Nephron (organoid): Measurements from ENCODE around the gene STUM.
A peak's percentile ranks its signal among the peaks of the same experiment; 100 is the strongest.

Experiments used
- H3K27ac Mint-ChIP-seq, 3 experiments: 2 replicates each; pipeline ENCODE4 v1.8.0; 2020; ENCODE audit warnings: mixed read lengths in 3 of 3, mild to moderate bottlenecking in 2 of 3, moderate library complexity in 1 of 3
- H3K27me3 Mint-ChIP-seq: 2 replicates; pipeline ENCODE4 v1.8.0; 2021; ENCODE audit warnings: low read depth, mild to moderate bottlenecking, moderate library complexity, mixed read lengths
- H3K36me3 Mint-ChIP-seq: 2 replicates; pipeline ENCODE4 v1.8.0; 2020; ENCODE audit warnings: low read depth, mixed read lengths
- H3K4me1 Mint-ChIP-seq: 2 replicates; pipeline ENCODE4 v1.8.0; 2020; ENCODE audit warnings: mixed read lengths
- H3K4me3 Mint-ChIP-seq, 3 experiments: 2 replicates each; pipeline ENCODE4 v1.8.0; 2020; ENCODE audit warnings: mild to moderate bottlenecking in 3 of 3, mixed read lengths in 3 of 3, moderate library complexity in 2 of 3
- H3K9me3 Mint-ChIP-seq: 2 replicates; pipeline ENCODE4 v1.8.0; 2020; ENCODE audit warnings: mixed read lengths
- TF ChIP-seq, protein P1 (sequence below), 3 experiments: fragments of 200-600 bp; sonication (generic); IDR thresholded peaks; one replicate each; pipeline ENCODE4 v1.5.0; 2021; ENCODE audit warnings: antibody characterized with exemption in 3 of 3; ENCODE audit not compliant: unreplicated experiment in 3 of 3

STUM gene

DNA sequence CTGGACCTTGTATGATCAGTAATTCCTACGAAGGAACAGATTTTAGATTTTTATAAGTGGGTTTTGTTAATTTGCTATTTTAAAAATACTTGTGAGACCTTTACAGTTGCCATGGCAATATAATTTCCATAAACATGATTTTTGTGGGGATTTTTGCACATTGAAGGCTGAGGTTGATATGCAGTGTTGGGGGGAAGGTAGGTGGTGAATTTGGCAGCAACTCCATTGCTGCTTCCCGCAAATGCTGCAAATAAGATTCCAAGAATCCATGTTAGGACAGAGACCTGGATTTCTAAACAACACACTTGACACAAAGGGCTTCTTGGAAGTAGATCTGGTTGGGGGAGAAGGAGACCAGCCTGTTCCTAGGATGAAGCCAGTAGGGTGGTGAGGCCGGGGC, 18.2 kb downstream of the STUM start:
- H3K27ac Mint-ChIP-seq: no peak overlapping the region
- no peaks in the 10 kb centered on the region for H3K9me3 Mint-ChIP-seq
- H3K27me3 Mint-ChIP-seq: peaks cover 17% of the 10 kb centered on the region
- H3K4me3 Mint-ChIP-seq: no peak overlapping the region
- H3K4me1 Mint-ChIP-seq: peaks cover 29% of the 10 kb centered on the region
- TF ChIP-seq, protein P1, sequence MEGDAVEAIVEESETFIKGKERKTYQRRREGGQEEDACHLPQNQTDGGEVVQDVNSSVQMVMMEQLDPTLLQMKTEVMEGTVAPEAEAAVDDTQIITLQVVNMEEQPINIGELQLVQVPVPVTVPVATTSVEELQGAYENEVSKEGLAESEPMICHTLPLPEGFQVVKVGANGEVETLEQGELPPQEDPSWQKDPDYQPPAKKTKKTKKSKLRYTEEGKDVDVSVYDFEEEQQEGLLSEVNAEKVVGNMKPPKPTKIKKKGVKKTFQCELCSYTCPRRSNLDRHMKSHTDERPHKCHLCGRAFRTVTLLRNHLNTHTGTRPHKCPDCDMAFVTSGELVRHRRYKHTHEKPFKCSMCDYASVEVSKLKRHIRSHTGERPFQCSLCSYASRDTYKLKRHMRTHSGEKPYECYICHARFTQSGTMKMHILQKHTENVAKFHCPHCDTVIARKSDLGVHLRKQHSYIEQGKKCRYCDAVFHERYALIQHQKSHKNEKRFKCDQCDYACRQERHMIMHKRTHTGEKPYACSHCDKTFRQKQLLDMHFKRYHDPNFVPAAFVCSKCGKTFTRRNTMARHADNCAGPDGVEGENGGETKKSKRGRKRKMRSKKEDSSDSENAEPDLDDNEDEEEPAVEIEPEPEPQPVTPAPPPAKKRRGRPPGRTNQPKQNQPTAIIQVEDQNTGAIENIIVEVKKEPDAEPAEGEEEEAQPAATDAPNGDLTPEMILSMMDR (IDR thresholded peaks at IDR 0.05; ENCODE audit: unreplicated experiment in 3 of 3): no peak
- H3K36me3 Mint-ChIP-seq: no peaks in the 10 kb centered on the region

DNA sequence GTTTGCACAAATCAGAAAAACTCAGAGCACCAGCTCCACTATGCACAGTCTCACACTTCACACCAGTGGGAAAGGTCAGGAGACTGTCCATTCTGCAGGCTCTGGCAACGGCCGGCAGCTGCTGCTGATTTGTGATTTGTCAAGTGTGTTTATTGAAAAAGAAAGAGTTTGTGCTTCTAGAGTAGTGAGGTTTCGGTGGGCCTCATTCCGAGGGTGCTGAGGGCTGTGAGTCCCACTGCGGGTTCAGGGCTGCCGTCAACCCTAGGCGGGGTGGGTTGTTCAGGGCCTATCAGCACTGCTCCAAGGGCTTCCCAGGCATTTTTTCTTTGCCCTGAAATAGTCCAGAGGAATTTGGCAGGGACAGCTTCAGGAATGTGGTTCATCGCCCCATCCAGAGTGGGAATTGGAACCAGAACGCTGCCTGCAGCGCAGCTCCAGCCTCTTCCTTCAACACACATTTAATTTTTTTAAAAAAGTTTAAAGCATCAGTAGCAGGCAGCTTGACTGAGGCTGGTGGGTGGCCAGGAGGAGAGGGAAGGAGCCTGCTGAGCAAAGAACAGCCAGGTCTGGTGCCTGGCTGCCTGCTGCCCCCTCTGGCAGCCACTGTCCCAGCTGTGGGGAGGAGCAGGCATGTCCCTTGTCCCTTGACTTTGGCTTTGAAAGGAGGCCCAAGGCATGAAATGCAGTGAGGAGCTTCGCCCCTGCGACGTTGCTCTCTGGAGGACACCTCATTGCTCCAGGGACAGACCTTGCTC, 19.7 kb downstream of the STUM start:
- no peak overlapping the region for H3K27ac Mint-ChIP-seq

DNA sequence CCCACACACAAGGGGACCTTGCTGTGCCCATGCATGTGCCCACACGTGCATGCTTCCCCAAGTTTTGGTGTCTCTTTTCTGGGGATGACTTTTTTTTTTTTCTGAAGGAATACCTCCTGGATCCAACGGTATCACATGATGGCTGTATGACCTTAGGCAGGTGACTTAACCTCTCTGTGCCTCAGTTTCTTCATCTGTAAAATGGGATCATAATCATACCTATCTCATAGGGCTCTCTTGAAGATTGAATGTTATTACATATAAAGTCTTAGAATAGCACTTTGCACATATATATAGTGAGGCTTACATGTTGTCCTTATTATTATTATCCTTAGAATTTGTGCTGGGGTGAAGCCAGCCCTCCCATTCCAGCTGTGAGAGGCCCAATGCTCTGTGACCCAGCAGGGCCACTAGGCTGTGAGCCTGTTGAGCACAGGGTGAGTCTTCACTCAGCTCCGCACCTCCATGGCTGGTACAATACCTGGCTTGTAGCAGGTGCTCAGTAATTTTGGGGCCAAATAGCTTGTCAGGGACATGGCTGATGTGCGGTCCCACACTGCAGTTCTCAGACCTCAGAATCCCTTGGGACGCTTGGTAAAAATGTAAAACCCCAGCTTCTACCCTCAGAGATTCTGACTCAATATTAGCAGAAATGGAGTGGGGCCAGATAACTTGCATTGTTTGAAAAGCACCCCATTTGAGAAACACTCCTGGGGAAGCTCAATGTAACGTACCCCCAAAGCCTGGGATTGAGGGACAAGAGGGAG, 20.6 kb downstream of the STUM start:
- Mint-ChIP-seq H3K27me3 (peaks cover 16% of the 10 kb centered on the region), H3K27ac (no peak overlapping the region), H3K9me3 (no peaks in the 10 kb centered on the region), H3K36me3 (no peaks in the 10 kb centered on the region), H3K4me3 (no peak overlapping the region), H3K4me1 (peaks cover 35% of the 10 kb centered on the region)
- TF ChIP-seq, protein P1 (IDR thresholded peaks at IDR 0.05; ENCODE audit: unreplicated experiment in 3 of 3): no peak

More for the DNA sequence above, 19.7 kb downstream of the STUM start:
- TF ChIP-seq, protein P1 (IDR thresholded peaks at IDR 0.05; ENCODE audit: unreplicated experiment in 3 of 3): peak in 1 of 3 experiments; percentile 9
- Mint-ChIP-seq H3K4me1 (peaks cover 35% of the 10 kb centered on the region), H3K9me3 (no peaks in the 10 kb centered on the region), H3K36me3 (no peaks in the 10 kb centered on the region), H3K27me3 (peaks cover 17% of the 10 kb centered on the region), H3K4me3 (no peak overlapping the region)

DNA sequence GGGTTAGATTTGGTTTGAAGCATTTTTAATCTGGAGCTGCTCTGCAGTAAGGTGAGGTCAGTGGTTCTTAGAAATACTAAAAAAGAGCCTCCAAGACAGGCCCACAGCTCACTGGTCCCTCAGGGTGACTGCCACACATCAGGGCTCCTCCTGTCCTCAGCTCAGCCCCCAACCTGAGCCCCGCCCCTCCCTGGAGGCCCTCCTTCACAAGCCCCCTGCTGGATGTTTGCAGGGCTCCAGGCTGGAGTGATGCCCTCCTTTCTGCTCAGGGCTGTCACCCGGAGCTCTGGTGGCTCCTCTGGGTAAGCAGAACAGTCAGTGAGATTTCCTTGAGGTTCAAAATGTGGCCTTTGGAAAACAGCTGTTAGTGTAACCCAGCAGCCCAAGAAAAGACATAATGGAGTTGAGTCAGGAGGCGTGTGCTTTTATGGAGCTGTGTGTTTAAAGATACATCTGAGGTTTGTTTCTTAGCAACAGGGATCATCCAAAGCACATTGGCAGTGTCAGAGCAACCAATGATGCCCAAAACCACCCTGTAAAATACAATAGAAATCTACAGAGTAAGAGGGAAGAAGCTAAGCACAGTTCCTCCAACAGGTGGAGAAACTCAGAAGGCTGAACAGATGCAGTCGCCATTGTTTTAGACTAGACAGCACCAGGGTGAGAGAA, 21.4 kb downstream of the STUM start:
- Mint-ChIP-seq H3K9me3 (no peaks in the 10 kb centered on the region), H3K27ac (no peak overlapping the region), H3K4me3 (no peak overlapping the region), H3K4me1 (peaks cover 35% of the 10 kb centered on the region), H3K27me3 (peaks cover 7% of the 10 kb centered on the region), H3K36me3 (no peaks in the 10 kb centered on the region)
- TF ChIP-seq, protein P1 (IDR thresholded peaks at IDR 0.05; ENCODE audit: unreplicated experiment in 3 of 3): peak; percentile 24 to 39 (median 26)

DNA sequence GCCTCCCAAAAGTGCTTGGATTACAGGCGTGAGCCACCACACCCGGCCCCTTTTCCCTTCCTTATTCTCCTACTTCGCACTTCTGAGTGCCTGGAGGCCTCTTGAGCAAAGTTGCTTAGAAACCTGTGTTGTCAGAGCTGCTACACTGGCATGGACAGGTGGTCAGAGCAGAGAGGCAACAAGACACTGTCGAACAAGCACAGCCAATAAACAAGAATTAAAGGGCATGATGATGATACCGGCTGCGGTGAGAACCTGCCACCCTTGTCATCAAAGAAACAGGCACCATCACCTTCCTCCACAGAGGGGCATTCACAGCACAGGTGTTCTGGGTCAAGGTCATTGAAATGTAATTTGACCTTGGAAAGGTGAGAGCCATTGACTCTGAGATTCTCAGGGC, 23.3 kb downstream of the STUM start:
- Mint-ChIP-seq H3K4me3 (no peak overlapping the region), H3K27me3 (peaks cover 3% of the 10 kb centered on the region), H3K36me3 (no peaks in the 10 kb centered on the region), H3K9me3 (no peaks in the 10 kb centered on the region), H3K4me1 (peaks cover 30% of the 10 kb centered on the region), H3K27ac (no peak overlapping the region)
- TF ChIP-seq, protein P1 (IDR thresholded peaks at IDR 0.05; ENCODE audit: unreplicated experiment in 3 of 3): no peak
